Uterine smooth muscle cell (primary cell): ENCODE data around the gene GTSF1L. TPM values are rescaled to one million over a fixed set of nuclear protein-coding genes. Genes with fewer than 3 reads are reported as not detected.

ENCODE experiments used
- total RNA-seq: library from RNA; depleted of rRNA; stranded (reverse); fragments of >200 nt; gene quantifications from 2 replicates; pipeline ENCODE4 v1.2.3, GENCODE V29; 2014

The GTSF1L gene
- total RNA-seq: not detected in 2 replicates

DNA sequence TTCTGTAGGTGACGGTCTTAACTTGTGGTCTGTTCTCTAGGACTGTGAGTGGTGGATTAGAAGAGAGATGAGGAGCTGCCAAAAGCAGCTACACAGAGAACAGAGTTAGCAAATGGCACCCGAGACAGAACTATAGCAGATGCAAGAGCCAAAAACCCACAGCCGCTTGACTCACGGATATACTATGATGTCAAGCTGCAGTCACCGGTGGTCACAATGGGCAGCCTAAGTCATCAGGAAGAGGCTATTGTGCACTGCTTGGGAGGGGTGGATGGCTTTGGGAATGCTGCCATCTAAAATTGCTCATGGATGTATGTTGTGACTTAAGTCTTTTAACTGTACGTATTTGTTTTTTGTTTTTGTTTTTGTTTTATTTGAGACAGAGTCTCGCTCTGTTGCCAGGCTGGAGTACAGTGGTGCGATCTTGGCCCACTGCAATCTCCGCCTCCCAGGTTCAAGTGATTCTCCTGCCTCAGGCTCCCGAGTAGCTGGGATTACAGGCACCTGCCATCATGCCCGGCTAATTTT lies at the start of gene GTSF1L:
TSS of gene GTSF1L (minus strand) at position 192 of the 528 bp plus-strand sequence. CDS start 308 bp downstream, outside the sequence.

Other genes starting within 250 kb of the GTSF1L start
- 8.0 and 13.7 TPM in 2 replicates for gene L3MBTL1, start 219.3 kb downstream of the GTSF1L start, total RNA-seq
- gene SGK2, start 168.0 kb downstream of the GTSF1L start, total RNA-seq: 0.44 and 1.1 TPM in 2 replicates
- 36.5 and 36.7 TPM in 2 replicates for gene IFT52, start 136.1 kb downstream of the GTSF1L start, total RNA-seq
- gene MYBL2, start 59.9 kb downstream of the GTSF1L start, total RNA-seq: 3.0 and 16.8 TPM in 2 replicates
- 1.6 and 1.9 TPM in 2 replicates for gene TOX2, start 187.8 kb upstream of the GTSF1L start, total RNA-seq